ENCODE results near the gene MYH13.

GRCh38 chr17:10316801-10317542 is 55.8 kb downstream of the MYH13 start:
- TF ChIP-seq CTCF (conservative IDR thresholded peaks at IDR 0.05), result peak; percentile 41
- TF ChIP-seq EZH2 (IDR thresholded peaks at IDR 0.05; ENCODE audit: low read depth), result no peak
